ENCODE results near the gene DDX52. TPM values are rescaled to one million over a fixed set of nuclear protein-coding genes. Genes with fewer than 3 reads are reported as not detected.

DDX52 gene
- total and polyA plus RNA-seq, 9 of the 15 experiments (the other 6 are each of a cell fraction or from before 2014, with no cell fraction given) = 19.1 to 50.5 (median 34.8) TPM

- TF ChIP-seq FOXM1 (IDR thresholded peaks at IDR 0.05; ENCODE audit: low read depth) (no peak), FOXM1 (CRISPR knock-in tag; IDR thresholded peaks at IDR 0.05; ENCODE audit: low read depth) (no peak), HMG20A (CRISPR knock-in tag; conservative IDR thresholded peaks at IDR 0.05) (no peak), PCBP2 (IDR thresholded peaks at IDR 0.05; ENCODE audit: low read depth, low read length, poor library complexity, severe bottlenecking) (no peak), HINFP (tag; conservative IDR thresholded peaks at IDR 0.05; ENCODE audit: low read depth) (no peak)
Measured at GRCh38 chr17:37576281-37576680, 67.0 kb downstream of the DDX52 start (continued).

- no peaks in the 10 kb centered on the region for H3K79me2 ChIP-seq (ENCODE audit: control insufficient read depth, insufficient read depth, low read length)
- no peak overlapping the region for H3K4me2 ChIP-seq (ENCODE audit: insufficient read depth, low read length)
- CTCF ChIA-PET (ENCODE audit: low intra/inter-chr PET ratio) = no interaction called here
- intact Hi-C loops (cut with micrococcal nuclease) = no loop called here
- no peak overlapping the region for H2AFZ ChIP-seq (ENCODE audit: low read depth, low read length)
- no peak overlapping the region for H3K9ac ChIP-seq (ENCODE audit: insufficient read depth in 1 of 2, low read depth in 2 of 2, low read length in 2 of 2)
- POLR2A ChIA-PET = no interaction called here
- TF ChIP-seq PRPF4 (IDR thresholded peaks at IDR 0.05; ENCODE audit: insufficient read depth, low read depth, low read length, poor library complexity, severe bottlenecking) = no peak
- TF ChIP-seq AFF1 (IDR thresholded peaks at IDR 0.05; ENCODE audit: low read depth in 1 of 2, partially characterized antibody in 2 of 2) = peak in 1 of 2 experiments; percentile 92
- H3K4me1 ChIP-seq (replicated peaks in 1 of 2; ENCODE audit: control insufficient read depth in 2 of 2, insufficient read depth in 2 of 2, low read length in 2 of 2) = no peaks in the 10 kb centered on the region
- no peaks in the 10 kb centered on the region for H4K20me1 ChIP-seq (replicated peaks; ENCODE audit: control insufficient read depth, insufficient read depth, low read length)
- no peaks in the 10 kb centered on the region for H3K27me3 ChIP-seq (ENCODE audit: control insufficient read depth in 2 of 2, insufficient read depth in 2 of 2, low read length in 2 of 2)
- ATAC-seq (no peak), DNase-seq (ENCODE audit: extremely low read depth in 1 of 4, low spot score in 3 of 4) (no peak), FAIRE-seq (no peak)
- no TSS peak for BruUV-seq (replicated peaks)
- H3K36me3 ChIP-seq (ENCODE audit: control insufficient read depth, insufficient read depth, low read length) = peaks cover 45% of the 10 kb centered on the region
- no peak overlapping the region for H3K27ac ChIP-seq (ENCODE audit: extremely low read depth, low read depth, low read length)
- in situ Hi-C loops (cut with MboI) = no loop called here
- no peaks in the 10 kb centered on the region for H3K9me3 ChIP-seq (replicated peaks; ENCODE audit: control insufficient read depth, insufficient read depth, low read depth, low read length)
- no peaks in the 10 kb centered on the region for H3K9me1 ChIP-seq (ENCODE audit: control insufficient read depth, insufficient read depth, low read length)
- 75% methylated on average over 2 of the region's 2 CpGs for WGBS (ENCODE audit: insufficient coverage, low coverage, missing lambda C conversion rate)
- H3K4me3 ChIP-seq = no peak overlapping the region
Measured at GRCh38 chr17:37574427-37574826, 68.8 kb downstream of the DDX52 start.

All from K562 (cell line).